IMR-90 (cell line): ENCODE measurements around the gene RAB3A. TPM values are rescaled to one million over a fixed set of nuclear protein-coding genes. Genes with fewer than 3 reads are reported as not detected.

Experiments used
- ATAC-seq: fragments of 200-7000 bp; cut with Tn5 transposase; 2 replicates; pipeline ENCODE4 v1.9.1; 2020; ENCODE audit warnings: low read depth, mild to moderate bottlenecking, moderate library complexity
- BruUV-seq: library from RNA; stranded (reverse); fragments of 400-500 nt; replicated peaks from 2 replicates; lab custom pipeline; 2021; lab: Mats Ljungman, UMichigan
- CTCF ChIA-PET: fragments of 300-600 bp; formaldehyde crosslinking; extraction: SDS; loops from one replicate; lab custom pipeline; 2021; ENCODE audit warnings: antibody characterized with exemption; lab: Yijun Ruan, JAX
- POLR2A ChIA-PET: fragments of 300-600 bp; sonication (Branson Sonifier 250); formaldehyde crosslinking; loops from one replicate; lab custom pipeline; 2022; ENCODE audit warnings: antibody characterized with exemption; ENCODE audit not compliant: unreplicated experiment; lab: Charles Lee
- DNase-seq: peaks from one replicate; pipeline ENCODE4 v3.0.0; 2013
- H2AFZ ChIP-seq: replicated peaks from 2 replicates; pipeline ENCODE3; 2013; ENCODE audit warnings: low read length, mild to moderate bottlenecking; ENCODE audit not compliant: poor library complexity
- H2AK5ac ChIP-seq: 2 replicates; pipeline ENCODE4 v1.6.1; 2013; ENCODE audit warnings: low read depth, low read length, inconsistent platforms
- H2AK9ac ChIP-seq: replicated peaks from 2 replicates; pipeline ENCODE3; 2013; ENCODE audit warnings: mild to moderate bottlenecking, low read depth, low read length, moderate library complexity; ENCODE audit not compliant: poor library complexity
- H2BK120ac ChIP-seq: 2 replicates; pipeline ENCODE4 v1.6.1; 2013; ENCODE audit warnings: low read depth, low read length, inconsistent platforms
- H2BK15ac ChIP-seq: 3 replicates; pipeline ENCODE4 v1.6.1; 2013; ENCODE audit warnings: low read depth, low read length, inconsistent platforms
- H2BK20ac ChIP-seq: 2 replicates; pipeline ENCODE4 v1.6.1; 2013; ENCODE audit warnings: low read depth, mild to moderate bottlenecking, inconsistent platforms, low read length, moderate library complexity
- H2BK5ac ChIP-seq: 2 replicates; pipeline ENCODE4 v1.6.1; 2013; ENCODE audit warnings: mild to moderate bottlenecking, low read depth, low read length, inconsistent platforms; ENCODE audit not compliant: poor library complexity, severe bottlenecking
- H3K14ac ChIP-seq: replicated peaks from 2 replicates; pipeline ENCODE4 v1.6.1; 2013; ENCODE audit warnings: low read depth, low read length, inconsistent platforms
- H3K18ac ChIP-seq: 2 replicates; pipeline ENCODE4 v1.6.1; 2013; ENCODE audit warnings: low read depth, low read length, control low read depth
- H3K23ac ChIP-seq: 2 replicates; pipeline ENCODE4 v1.6.1; 2013; ENCODE audit warnings: low read depth, low read length, inconsistent platforms
- H3K27ac ChIP-seq: 2 replicates; pipeline ENCODE4 v1.5.1; 2013; ENCODE audit warnings: mild to moderate bottlenecking, control low read depth, low read length; ENCODE audit not compliant: insufficient read depth
- H3K27me3 ChIP-seq: 2 replicates; pipeline ENCODE4 v1.6.1; 2013; ENCODE audit warnings: low read length; ENCODE audit not compliant: control insufficient read depth, insufficient read depth
- H3K36me3 ChIP-seq: 2 replicates; pipeline ENCODE4 v1.6.1; 2013; ENCODE audit warnings: low read length, mixed read lengths; ENCODE audit not compliant: control insufficient read depth, insufficient read depth
- H3K4ac ChIP-seq: 2 replicates; pipeline ENCODE4 v1.6.1; 2013; ENCODE audit warnings: low read depth, low read length, inconsistent platforms
- H3K4me1 ChIP-seq: 2 replicates; pipeline ENCODE4 v1.6.1; 2013; ENCODE audit warnings: low read length, mixed read lengths; ENCODE audit not compliant: control insufficient read depth, insufficient read depth
- H3K4me2 ChIP-seq: 2 replicates; pipeline ENCODE4 v1.6.1; 2013; ENCODE audit warnings: low read depth, mild to moderate bottlenecking, control low read depth, low read length, moderate library complexity
- H3K4me3 ChIP-seq: 2 replicates; pipeline ENCODE4 v1.5.1; 2013; ENCODE audit warnings: low read depth, mild to moderate bottlenecking, control low read depth, low read length, moderate library complexity; ENCODE audit not compliant: insufficient read depth
- H3K56ac ChIP-seq: 2 replicates; pipeline ENCODE4 v1.6.1; 2013; ENCODE audit warnings: low read length, inconsistent platforms; ENCODE audit not compliant: insufficient read depth; ENCODE audit errors: extremely low read depth
- H3K79me1 ChIP-seq, 2 experiments: 2 replicates each; pipeline ENCODE4 v1.6.1; 2013; ENCODE audit warnings: low read length in 2 of 2, inconsistent platforms in 1 of 2, low read depth in 1 of 2
- H3K9ac ChIP-seq: 2 replicates; pipeline ENCODE4 v1.6.1; 2013; ENCODE audit warnings: low read depth, low read length, control low read depth
- H3K9me1 ChIP-seq: 2 replicates; pipeline ENCODE4 v1.6.1; 2013; ENCODE audit warnings: low read length, inconsistent platforms; ENCODE audit not compliant: insufficient read depth
- H3K9me3 ChIP-seq: 2 replicates; pipeline ENCODE4 v1.6.1; 2013; ENCODE audit warnings: low read length; ENCODE audit not compliant: control insufficient read depth, insufficient read depth
- H4K20me1 ChIP-seq: 2 replicates; pipeline ENCODE4 v1.6.1; 2013; ENCODE audit warnings: low read length, inconsistent platforms; ENCODE audit not compliant: insufficient read depth
- H4K5ac ChIP-seq: 2 replicates; pipeline ENCODE4 v1.6.1; 2013; ENCODE audit warnings: mild to moderate bottlenecking, low read depth, low read length, control low read depth
- H4K8ac ChIP-seq, 2 experiments: 2 replicates each; pipeline ENCODE4 v1.6.1; 2013; ENCODE audit warnings: low read depth in 2 of 2, low read length in 2 of 2, control low read depth in 1 of 2, inconsistent platforms in 1 of 2
- H4K91ac ChIP-seq: 2 replicates; pipeline ENCODE4 v1.6.1; 2013; ENCODE audit warnings: low read depth, low read length, inconsistent platforms; ENCODE audit not compliant: insufficient read depth
- BHLHE40 ChIP-seq: fragments of 150-350 bp; IDR thresholded peaks from 2 replicates; pipeline ENCODE4 v1.6.1; 2016; ENCODE audit warnings: mild to moderate bottlenecking, low read depth, low read length
- CEBPB ChIP-seq: IDR thresholded peaks from 2 replicates; pipeline ENCODE4 v1.6.1; 2012; ENCODE audit warnings: low read depth, low read length, improper control_type of control experiment
- CHD1 ChIP-seq: IDR thresholded peaks from 2 replicates; pipeline ENCODE4 v1.6.1; 2012; ENCODE audit warnings: low read depth, low read length, improper control_type of control experiment
- CTCF ChIP-seq: conservative IDR thresholded peaks from 2 replicates; pipeline ENCODE4 v1.5.1; 2012; ENCODE audit warnings: mild to moderate bottlenecking, low read depth, low read length, improper control_type of control experiment
- ELK1 ChIP-seq: fragments of 150-350 bp; IDR thresholded peaks from 2 replicates; pipeline ENCODE4 v1.6.1; 2016; ENCODE audit warnings: low read depth, mild to moderate bottlenecking, low read length, moderate library complexity, borderline replicate concordance
- FOS ChIP-seq: fragments of 150-350 bp; IDR thresholded peaks from 2 replicates; pipeline ENCODE4 v1.6.1; 2016; ENCODE audit warnings: low read depth, low read length
- MAFK ChIP-seq: IDR thresholded peaks from 2 replicates; pipeline ENCODE4 v1.6.1; 2012; ENCODE audit warnings: low read depth, low read length, improper control_type of control experiment
- MAZ ChIP-seq: IDR thresholded peaks from 2 replicates; pipeline ENCODE4 v1.6.1; 2012; ENCODE audit warnings: low read depth, mild to moderate bottlenecking, low read length, improper control_type of control experiment, moderate library complexity, borderline replicate concordance
- MXI1 ChIP-seq: IDR thresholded peaks from 2 replicates; pipeline ENCODE4 v1.6.1; 2012; ENCODE audit warnings: low read depth, mild to moderate bottlenecking, low read length, moderate library complexity, borderline replicate concordance
- NFE2L2 ChIP-seq: fragments of 150-350 bp; IDR thresholded peaks from 2 replicates; pipeline ENCODE4 v1.6.1; 2016; ENCODE audit warnings: low read depth, mild to moderate bottlenecking, low read length
- POLR2A ChIP-seq: IDR thresholded peaks from 2 replicates; pipeline ENCODE4 v1.6.1; 2012; ENCODE audit warnings: mild to moderate bottlenecking, low read depth, low read length
- RCOR1 ChIP-seq: IDR thresholded peaks from 2 replicates; pipeline ENCODE4 v1.6.1; 2012; ENCODE audit warnings: mild to moderate bottlenecking, low read length, improper control_type of control experiment; ENCODE audit not compliant: insufficient replicate concordance
- RFX5 ChIP-seq: IDR thresholded peaks from 2 replicates; pipeline ENCODE4 v1.8.0; 2012; ENCODE audit warnings: low read depth, mild to moderate bottlenecking, low read length, moderate library complexity
- SMC3 ChIP-seq: fragments of 150-350 bp; IDR thresholded peaks from 2 replicates; pipeline ENCODE4 v1.6.1; 2016; ENCODE audit warnings: low read depth, mild to moderate bottlenecking, antibody characterized with exemption, low read length, moderate library complexity
- USF2 ChIP-seq: fragments of 150-350 bp; IDR thresholded peaks from 2 replicates; pipeline ENCODE4 v1.6.1; 2017; ENCODE audit warnings: mild to moderate bottlenecking, antibody characterized with exemption, low read length, low read depth
- WGBS, 2 experiments: methylation state at CpG; one replicate each; pipeline versions ENCODE4 v1.1.5 to v1.1.7; 2013; ENCODE audit warnings: missing lambda C conversion rate in 2 of 2; ENCODE audit not compliant: insufficient read length in 1 of 2; ENCODE audit errors: extremely low coverage in 2 of 2; 5-methylcytosine and 5-hydroxymethylcytosine counted together
- dilution Hi-C: fragments of 300-500 bp; cut with HindIII; formaldehyde crosslinking; loops from one replicate; pipeline ENCODE4 v1.14.3; 2018; ENCODE audit warnings: low sequenced_read_pairs; ENCODE audit not compliant: unreplicated experiment
- in situ Hi-C: fragments of 300-500 bp; cut with MboI; formaldehyde crosslinking; loops from 3 replicates; pipeline ENCODE4 v1.14.3; 2019; ENCODE audit warnings: low sequenced_read_pairs, inconsistent platforms, mixed read lengths
- intact Hi-C: fragments of 100-400 bp; cut with micrococcal nuclease; formaldehyde crosslinking; loops from 2 replicates; pipeline ENCODE4 v1.10.0; 2022
- polyA plus RNA-seq, 3 experiments: library from polyadenylated mRNA; depleted of rRNA; stranded (reverse); fragments of >200 nt; gene quantifications; 2 replicates each; pipeline ENCODE4 v1.2.3, GENCODE V29; 2012; ENCODE audit warnings: low replicate concordance in 1 of 3
- total RNA-seq: library from RNA; depleted of rRNA; stranded (reverse); fragments of >200 nt; gene quantifications from 2 replicates; pipeline ENCODE4 v1.2.3, GENCODE V29; 2012

The RAB3A gene
- total and polyA plus RNA-seq, 2 of the 4 experiments (the other 2 are of a cell fraction): 3.0 to 13.6 TPM

- peaks cover 5% of the 10 kb centered on the region; the same call in 1 of the 2 replicates for H4K20me1 ChIP-seq
- H3K36me3 ChIP-seq: no peaks in the 10 kb centered on the region
- no peak overlapping the region for H2AK5ac ChIP-seq
- no peak overlapping the region for H2BK5ac ChIP-seq
- 70% methylated on average over 10 of the region's 18 CpGs; no CpG with 5 or more reads in 1 of the 2 experiments for WGBS, 2 experiments
- H3K4ac ChIP-seq: no peak overlapping the region
- intact Hi-C loops: no loop called here
- H2BK120ac ChIP-seq: no peak overlapping the region
- H3K4me1 ChIP-seq: no peaks in the 10 kb centered on the region
- no peaks in the 10 kb centered on the region for H3K79me1 ChIP-seq
- H2BK15ac ChIP-seq: no peak overlapping the region
- H3K9me1 ChIP-seq: no peaks in the 10 kb centered on the region
- H3K23ac ChIP-seq: no peak overlapping the region
- peaks cover 21% of the 10 kb centered on the region; the same call in 1 of the 2 replicates for H3K27me3 ChIP-seq
- BruUV-seq: no TSS peak
- CTCF ChIA-PET: no interaction called here
- no peak overlapping the region for H3K9ac ChIP-seq
- no peak overlapping the region for H3K18ac ChIP-seq
- H4K8ac ChIP-seq: no peak overlapping the region
- H4K5ac ChIP-seq: no peak overlapping the region
- peaks cover 3% of the 10 kb centered on the region; the same call in 1 of the 2 replicates for H3K9me3 ChIP-seq
- no peak overlapping the region for H4K91ac ChIP-seq
- dilution Hi-C loops: no loop called here
- H3K14ac ChIP-seq: no peak overlapping the region
- no peak overlapping the region for H3K27ac ChIP-seq
- H2BK20ac ChIP-seq: no peak overlapping the region
- in situ Hi-C loops: no loop called here
- no peak overlapping the region for H3K4me3 ChIP-seq
- no peak overlapping the region for H2AFZ ChIP-seq
- H3K4me2 ChIP-seq: no peak overlapping the region
- no peak for DNase-seq
- no peak overlapping the region for H3K56ac ChIP-seq
- ATAC-seq: no peak
- POLR2A ChIA-PET: no interaction called here
- H2AK9ac ChIP-seq: no peak overlapping the region
- no peak for TF ChIP-seq BHLHE40
- no peak for TF ChIP-seq RFX5
- no peak for TF ChIP-seq CEBPB
- TF ChIP-seq RCOR1: no peak
- no peak for TF ChIP-seq FOS
- no peak for TF ChIP-seq USF2
- TF ChIP-seq CTCF: no peak
- no peak for TF ChIP-seq CHD1
- TF ChIP-seq MAFK: no peak
- no peak for TF ChIP-seq POLR2A
- TF ChIP-seq NFE2L2: no peak
- no peak for TF ChIP-seq MAZ
- TF ChIP-seq SMC3: no peak
- TF ChIP-seq MXI1: no peak
- no peak for TF ChIP-seq ELK1
Measured at GRCh38 chr19:18230941-18231734, 27.3 kb upstream of the RAB3A start.
